K562 (cell line): ENCODE results near the gene PITHD1. TPM values are rescaled to one million over a fixed set of nuclear protein-coding genes. Genes with fewer than 3 reads are reported as not detected.

Experiments used
- ATAC-seq: fragments of 200-7000 bp; cut with Tn5 transposase; 3 replicates; pipeline ENCODE4 v1.9.1; 2020; ENCODE audit warnings: moderate library complexity
- BruUV-seq: library from RNA; stranded (reverse); fragments of 400-500 nt; replicated peaks from 2 replicates; lab custom pipeline; 2021; lab: Mats Ljungman, UMichigan
- CTCF ChIA-PET: fragments of 300-600 bp; formaldehyde crosslinking; extraction: SDS; loops from one replicate; lab custom pipeline; 2021; ENCODE audit warnings: low intra/inter-chr PET ratio; lab: Yijun Ruan, JAX
- POLR2A ChIA-PET: fragments of 300-600, 350-650 bp; sonication (Branson Sonifier 250); formaldehyde crosslinking; extraction: SDS; loops from one replicate; lab custom pipeline; 2021; ENCODE audit warnings: antibody characterized with exemption, inconsistent platforms; lab: Yijun Ruan, JAX
- DNase-seq, 4 experiments: peaks; one replicate each; pipeline versions ENCODE4 v3.0.0 to v3.0.0-alpha.2; 2011 to 2018; ENCODE audit warnings: low spot score in 3 of 4, mixed read lengths in 3 of 4; ENCODE audit errors: extremely low read depth in 1 of 4
- FAIRE-seq: peaks from 2 replicates; lab custom pipeline; 2011; peaks lifted over from hg19 to GRCh38; lab: Jason Lieb, UNC
- H2AFZ ChIP-seq: 2 replicates; pipeline ENCODE4 v1.6.0; 2011; ENCODE audit warnings: low read depth, low read length, control low read depth, inconsistent platforms
- H3K27ac ChIP-seq: fragments of 200-600 bp; 3 replicates; pipeline ENCODE4 v1.8.0; 2011; ENCODE audit warnings: low read depth, mild to moderate bottlenecking, control low read depth, inconsistent platforms, low read length, moderate library complexity, mixed read lengths; ENCODE audit errors: extremely low read depth
- H3K27me3 ChIP-seq, 2 experiments: fragments of 300-600 bp in 1 of 2; 2 replicates in 1 of 2; 3 replicates in 1 of 2; pipeline versions ENCODE4 v1.6.0 to v1.8.0; 2011; ENCODE audit warnings: inconsistent platforms in 2 of 2, low read length in 2 of 2, mild to moderate bottlenecking in 1 of 2, mixed read lengths in 1 of 2, moderate library complexity in 1 of 2; ENCODE audit not compliant: control insufficient read depth in 2 of 2, insufficient read depth in 2 of 2
- H3K36me3 ChIP-seq: fragments of 300-600 bp; 3 replicates; pipeline ENCODE4 v1.8.0; 2011; ENCODE audit warnings: mild to moderate bottlenecking, low read length, inconsistent platforms; ENCODE audit not compliant: control insufficient read depth, insufficient read depth
- H3K4me1 ChIP-seq, 2 experiments: fragments of 200-600 bp in 1 of 2; replicated peaks in 1 of 2; 2 replicates in 1 of 2; 3 replicates in 1 of 2; pipeline versions ENCODE4 v1.5.1 to v1.8.0; 2011; ENCODE audit warnings: inconsistent platforms in 2 of 2, low read length in 2 of 2, mild to moderate bottlenecking in 1 of 2, mixed read lengths in 1 of 2, moderate library complexity in 1 of 2; ENCODE audit not compliant: control insufficient read depth in 2 of 2, insufficient read depth in 2 of 2
- H3K4me2 ChIP-seq: 2 replicates; pipeline ENCODE4 v1.6.1; 2011; ENCODE audit warnings: low read length, control low read depth, inconsistent platforms, mixed read lengths; ENCODE audit not compliant: insufficient read depth
- H3K4me3 ChIP-seq: fragments of 200-600 bp; sonication (generic), shearing (Covaris generic); 2 replicates; pipeline ENCODE4 v1.5.1; 2016; ENCODE audit warnings: control low read depth, inconsistent platforms
- H3K79me2 ChIP-seq: fragments of 200-600 bp; 3 replicates; pipeline ENCODE4 v1.8.0; 2011; ENCODE audit warnings: low read length, inconsistent platforms; ENCODE audit not compliant: control insufficient read depth, insufficient read depth
- H3K9ac ChIP-seq, 2 experiments: 2 replicates each; pipeline versions ENCODE4 v1.6.0 to v1.6.1; 2011; ENCODE audit warnings: low read depth in 2 of 2, low read length in 2 of 2, control low read depth in 1 of 2, inconsistent platforms in 1 of 2, mild to moderate bottlenecking in 1 of 2, mixed read lengths in 1 of 2; ENCODE audit not compliant: insufficient read depth in 1 of 2
- H3K9me1 ChIP-seq: one replicate; pipeline ENCODE4 v1.6.0; 2011; ENCODE audit warnings: inconsistent platforms, mild to moderate bottlenecking, low read length, moderate library complexity; ENCODE audit not compliant: control insufficient read depth, insufficient read depth
- H3K9me3 ChIP-seq: replicated peaks from 2 replicates; pipeline ENCODE4 v1.5.1; 2011; ENCODE audit warnings: low read depth, low read length, inconsistent platforms; ENCODE audit not compliant: control insufficient read depth, insufficient read depth
- H4K20me1 ChIP-seq: replicated peaks from 2 replicates; pipeline ENCODE4 v1.6.1; 2011; ENCODE audit warnings: low read length, inconsistent platforms, mixed read lengths; ENCODE audit not compliant: control insufficient read depth, insufficient read depth
- CC2D1A ChIP-seq: fragments of 450-650 bp; IDR thresholded peaks from 2 replicates; pipeline ENCODE4 v1.6.1; 2017; ENCODE audit warnings: mild to moderate bottlenecking
- KAT7 ChIP-seq: sonication (generic); formaldehyde crosslinking; IDR thresholded peaks from 2 replicates; pipeline ENCODE4 v1.8.0; 2022; ENCODE audit warnings: missing genetic modification reagents, mild to moderate bottlenecking, borderline replicate concordance
- PML ChIP-seq: IDR thresholded peaks from 2 replicates; pipeline ENCODE4 v1.6.1; 2012; ENCODE audit warnings: low read length, inconsistent platforms
- SMC3 ChIP-seq: conservative IDR thresholded peaks from 2 replicates; pipeline ENCODE4 v1.6.1; 2011; ENCODE audit warnings: low read depth, low read length, improper control_type of control experiment; ENCODE audit not compliant: insufficient read depth
- TFAM ChIP-seq: fragments of 250-450 bp; sonication (Bioruptor Pico); conservative IDR thresholded peaks from 2 replicates; pipeline ENCODE4 v1.5.0; 2021; ENCODE audit warnings: mild to moderate bottlenecking, moderate library complexity
- XRCC5 ChIP-seq: fragments of 200-400 bp; formaldehyde crosslinking; IDR thresholded peaks from 2 replicates; pipeline ENCODE4 v1.6.1; 2017; ENCODE audit warnings: low read depth, mild to moderate bottlenecking, low read length
- ZBTB1 ChIP-seq: sonication (generic); formaldehyde crosslinking; IDR thresholded peaks from 2 replicates; pipeline ENCODE4 v1.8.1; 2023; ENCODE audit warnings: missing genetic modification reagents, low read depth, mild to moderate bottlenecking, borderline replicate concordance
- ZFP1 ChIP-seq: fragments of 450-650 bp; formaldehyde crosslinking; IDR thresholded peaks from 2 replicates; pipeline ENCODE4 v1.4.0; 2020; ENCODE audit warnings: mild to moderate bottlenecking, mixed read lengths
- WGBS: fragments of 100-300 bp; shearing (Covaris generic); methylation state at CpG from one replicate; pipeline ENCODE4 v1.1.6; 2016; ENCODE audit warnings: low coverage, mixed read lengths; ENCODE audit not compliant: insufficient coverage; ENCODE audit errors: missing lambda C conversion rate; 5-methylcytosine and 5-hydroxymethylcytosine counted together
- in situ Hi-C: fragments of 300-500 bp; cut with MboI; formaldehyde crosslinking; loops from 4 replicates; pipeline ENCODE4 v1.15.0; 2018; ENCODE audit warnings: inconsistent platforms, mixed read lengths
- intact Hi-C: fragments of 100-400 bp; cut with micrococcal nuclease; formaldehyde crosslinking; loops from 2 replicates; pipeline ENCODE4 v1.14.2; 2022
- polyA plus RNA-seq, 8 experiments: library from polyadenylated mRNA; depleted of rRNA in 4 of 8; stranded (reverse) in 5 of 8; unstranded in 3 of 8; fragments of >200 nt; fragmentation: Nextera tagmentation in 2 of 8; fragmentation: Illumina TruSeq in 1 of 8; extraction: Ambion mirVana in 2 of 8; extraction: Trizol in 1 of 8; gene quantifications; 2 replicates each; pipeline versions ENCODE4 v1.2.1 to v1.2.3, GENCODE V29; 2011 to 2014; ENCODE audit warnings: inconsistent platforms in 1 of 8, missing spikeins in 1 of 8
- total RNA-seq, 7 experiments: library from RNA; depleted of rRNA in 6 of 7; stranded (reverse); fragments of >200 nt in 6 of 7; fragmentation: Illumina TruSeq in 2 of 7; extraction: Trizol in 2 of 7; gene quantifications; 2 replicates each; pipeline versions ENCODE4 v1.2.1 to v1.2.3, GENCODE V29; 2011 to 2021; ENCODE audit warnings: low replicate concordance in 1 of 7
- TF ChIP-seq, protein P1 (sequence below): fragments of 250-450 bp; sonication (Bioruptor Pico); IDR thresholded peaks from 2 replicates; pipeline ENCODE4 v1.8.0; 2021; ENCODE audit warnings: moderate library complexity, mild to moderate bottlenecking, inconsistent platforms
- TF ChIP-seq, protein P2 (sequence below): fragments of 450-650 bp; IDR thresholded peaks from 2 replicates; pipeline ENCODE4 v1.6.1; 2017; ENCODE audit warnings: antibody characterized with exemption, mild to moderate bottlenecking
- TF ChIP-seq, protein P3 (sequence below), 3 experiments: IDR thresholded peaks in 2 of 3; conservative IDR thresholded peaks in 1 of 3; 2 replicates each; pipeline ENCODE4 v1.5.1; 2011 to 2012; ENCODE audit warnings: low read length in 3 of 3, mild to moderate bottlenecking in 3 of 3, control low read depth in 2 of 3, improper control_type of control experiment in 1 of 3, inconsistent platforms in 1 of 3, low read depth in 1 of 3, mixed read lengths in 1 of 3, moderate library complexity in 1 of 3; ENCODE audit not compliant: insufficient read depth in 2 of 3

PITHD1 gene
- total and polyA plus RNA-seq, 9 of the 15 experiments (the other 6 are each of a cell fraction or from before 2014, with no cell fraction given), result 46.5 to 175 (median 149) TPM

DNA sequence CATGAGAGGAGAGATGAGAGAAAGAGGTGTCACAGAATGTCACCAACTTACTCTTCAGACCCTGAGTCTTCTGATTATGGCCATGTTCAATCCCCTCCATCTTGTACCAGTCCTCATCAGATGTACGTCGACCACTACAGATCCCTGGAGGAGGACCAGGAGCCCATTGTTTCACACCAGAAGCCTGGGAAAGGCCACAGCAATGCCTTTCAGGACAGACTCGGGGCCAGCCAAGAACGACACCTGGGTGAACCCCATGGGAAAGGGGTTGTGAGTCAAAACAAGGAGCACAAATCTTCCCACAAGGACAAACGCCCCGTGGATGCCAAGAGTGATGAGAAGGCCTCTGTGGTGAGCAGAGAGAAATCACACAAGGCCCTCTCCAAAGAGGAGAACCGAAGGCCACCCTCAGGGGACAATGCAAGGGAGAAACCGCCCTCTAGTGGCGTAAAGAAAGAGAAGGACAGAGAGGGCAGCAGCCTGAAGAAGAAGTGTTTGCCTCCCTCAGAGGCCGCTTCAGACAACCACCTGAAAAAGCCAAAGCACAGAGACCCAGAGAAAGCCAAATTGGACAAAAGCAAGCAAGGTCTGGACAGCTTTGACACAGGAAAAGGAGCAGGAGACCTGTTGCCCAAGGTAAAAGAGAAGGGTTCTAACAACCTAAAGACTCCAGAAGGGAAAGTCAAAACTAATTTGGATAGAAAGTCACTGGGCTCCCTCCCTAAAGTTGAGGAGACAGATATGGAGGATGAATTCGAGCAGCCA lies 27.0 kb upstream of the PITHD1 start:
- Histone ChIP-seq H3K79me2 (peaks cover 55% of the 10 kb centered on the region), H3K27me3 (no peaks in the 10 kb centered on the region), H3K36me3 (peaks cover 99% of the 10 kb centered on the region), H3K9me1 (no peaks in the 10 kb centered on the region), H3K9me3 (no peaks in the 10 kb centered on the region), H3K4me2 (no peak overlapping the region), H3K9ac (no peak overlapping the region), H3K4me1 (peaks cover 0 to 11% of the 10 kb centered on the region in 2 experiments; a peak in 2 of 5 replicates), H3K27ac (no peak overlapping the region), H3K4me3 (no peak overlapping the region), H2AFZ (no peak overlapping the region), H4K20me1 (peaks cover 30% of the 10 kb centered on the region)
- ATAC-seq (peak; percentile 95), FAIRE-seq (peak; percentile 75), DNase-seq (peak; percentile 63 to 77 (median 70))
- TSS peak; percentile 7 for BruUV-seq
- intact Hi-C loops (loop anchor here (1.0 kb wide), 1 partner anchor 206 kb away; no protein-coding TSS in a partner anchor), in situ Hi-C loops (no loop called here)
- 44% methylated on average over 10 of the region's 11 CpGs for WGBS
- POLR2A ChIA-PET, result interaction anchor here (0.7 to 0.8 kb wide), 4 partner anchors 21 to 341 kb away, joined by 3 to 5 read pairs (median 4); no protein-coding TSS in a partner anchor
- CTCF ChIA-PET, result interaction anchor here (0.5 to 2.0 kb wide), 4 partner anchors 207 to 1132 kb away, joined by 3 to 8 read pairs (median 3); no protein-coding TSS in a partner anchor
- TF ChIP-seq CC2D1A (0 out of 2 replicates have a peak, but pooled peaks have one; percentile 57), SMC3 (peak; percentile 70), KAT7 (0 out of 2 replicates have a peak, but pooled peaks have one; percentile 53), ZFP1 (no peak), PML (0 out of 2 replicates have a peak, but pooled peaks have one; percentile 22), TFAM (CRISPR knock-in tag) (no peak), XRCC5 (peak; percentile 85), ZBTB1 (no peak)
- TF ChIP-seq, protein P1, sequence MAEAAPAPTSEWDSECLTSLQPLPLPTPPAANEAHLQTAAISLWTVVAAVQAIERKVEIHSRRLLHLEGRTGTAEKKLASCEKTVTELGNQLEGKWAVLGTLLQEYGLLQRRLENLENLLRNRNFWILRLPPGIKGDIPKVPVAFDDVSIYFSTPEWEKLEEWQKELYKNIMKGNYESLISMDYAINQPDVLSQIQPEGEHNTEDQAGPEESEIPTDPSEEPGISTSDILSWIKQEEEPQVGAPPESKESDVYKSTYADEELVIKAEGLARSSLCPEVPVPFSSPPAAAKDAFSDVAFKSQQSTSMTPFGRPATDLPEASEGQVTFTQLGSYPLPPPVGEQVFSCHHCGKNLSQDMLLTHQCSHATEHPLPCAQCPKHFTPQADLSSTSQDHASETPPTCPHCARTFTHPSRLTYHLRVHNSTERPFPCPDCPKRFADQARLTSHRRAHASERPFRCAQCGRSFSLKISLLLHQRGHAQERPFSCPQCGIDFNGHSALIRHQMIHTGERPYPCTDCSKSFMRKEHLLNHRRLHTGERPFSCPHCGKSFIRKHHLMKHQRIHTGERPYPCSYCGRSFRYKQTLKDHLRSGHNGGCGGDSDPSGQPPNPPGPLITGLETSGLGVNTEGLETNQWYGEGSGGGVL (CRISPR knock-in tag), result no peak
- TF ChIP-seq, protein P2, sequence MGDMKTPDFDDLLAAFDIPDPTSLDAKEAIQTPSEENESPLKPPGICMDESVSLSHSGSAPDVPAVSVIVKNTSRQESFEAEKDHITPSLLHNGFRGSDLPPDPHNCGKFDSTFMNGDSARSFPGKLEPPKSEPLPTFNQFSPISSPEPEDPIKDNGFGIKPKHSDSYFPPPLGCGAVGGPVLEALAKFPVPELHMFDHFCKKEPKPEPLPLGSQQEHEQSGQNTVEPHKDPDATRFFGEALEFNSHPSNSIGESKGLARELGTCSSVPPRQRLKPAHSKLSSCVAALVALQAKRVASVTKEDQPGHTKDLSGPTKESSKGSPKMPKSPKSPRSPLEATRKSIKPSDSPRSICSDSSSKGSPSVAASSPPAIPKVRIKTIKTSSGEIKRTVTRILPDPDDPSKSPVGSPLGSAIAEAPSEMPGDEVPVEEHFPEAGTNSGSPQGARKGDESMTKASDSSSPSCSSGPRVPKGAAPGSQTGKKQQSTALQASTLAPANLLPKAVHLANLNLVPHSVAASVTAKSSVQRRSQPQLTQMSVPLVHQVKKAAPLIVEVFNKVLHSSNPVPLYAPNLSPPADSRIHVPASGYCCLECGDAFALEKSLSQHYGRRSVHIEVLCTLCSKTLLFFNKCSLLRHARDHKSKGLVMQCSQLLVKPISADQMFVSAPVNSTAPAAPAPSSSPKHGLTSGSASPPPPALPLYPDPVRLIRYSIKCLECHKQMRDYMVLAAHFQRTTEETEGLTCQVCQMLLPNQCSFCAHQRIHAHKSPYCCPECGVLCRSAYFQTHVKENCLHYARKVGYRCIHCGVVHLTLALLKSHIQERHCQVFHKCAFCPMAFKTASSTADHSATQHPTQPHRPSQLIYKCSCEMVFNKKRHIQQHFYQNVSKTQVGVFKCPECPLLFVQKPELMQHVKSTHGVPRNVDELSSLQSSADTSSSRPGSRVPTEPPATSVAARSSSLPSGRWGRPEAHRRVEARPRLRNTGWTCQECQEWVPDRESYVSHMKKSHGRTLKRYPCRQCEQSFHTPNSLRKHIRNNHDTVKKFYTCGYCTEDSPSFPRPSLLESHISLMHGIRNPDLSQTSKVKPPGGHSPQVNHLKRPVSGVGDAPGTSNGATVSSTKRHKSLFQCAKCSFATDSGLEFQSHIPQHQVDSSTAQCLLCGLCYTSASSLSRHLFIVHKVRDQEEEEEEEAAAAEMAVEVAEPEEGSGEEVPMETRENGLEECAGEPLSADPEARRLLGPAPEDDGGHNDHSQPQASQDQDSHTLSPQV, result no peak
- TF ChIP-seq, protein P3, sequence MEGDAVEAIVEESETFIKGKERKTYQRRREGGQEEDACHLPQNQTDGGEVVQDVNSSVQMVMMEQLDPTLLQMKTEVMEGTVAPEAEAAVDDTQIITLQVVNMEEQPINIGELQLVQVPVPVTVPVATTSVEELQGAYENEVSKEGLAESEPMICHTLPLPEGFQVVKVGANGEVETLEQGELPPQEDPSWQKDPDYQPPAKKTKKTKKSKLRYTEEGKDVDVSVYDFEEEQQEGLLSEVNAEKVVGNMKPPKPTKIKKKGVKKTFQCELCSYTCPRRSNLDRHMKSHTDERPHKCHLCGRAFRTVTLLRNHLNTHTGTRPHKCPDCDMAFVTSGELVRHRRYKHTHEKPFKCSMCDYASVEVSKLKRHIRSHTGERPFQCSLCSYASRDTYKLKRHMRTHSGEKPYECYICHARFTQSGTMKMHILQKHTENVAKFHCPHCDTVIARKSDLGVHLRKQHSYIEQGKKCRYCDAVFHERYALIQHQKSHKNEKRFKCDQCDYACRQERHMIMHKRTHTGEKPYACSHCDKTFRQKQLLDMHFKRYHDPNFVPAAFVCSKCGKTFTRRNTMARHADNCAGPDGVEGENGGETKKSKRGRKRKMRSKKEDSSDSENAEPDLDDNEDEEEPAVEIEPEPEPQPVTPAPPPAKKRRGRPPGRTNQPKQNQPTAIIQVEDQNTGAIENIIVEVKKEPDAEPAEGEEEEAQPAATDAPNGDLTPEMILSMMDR (IDR thresholded peaks at IDR 0.05 in 2 of 3, conservative IDR thresholded peaks at IDR 0.05 in 1 of 3; ENCODE audit: insufficient read depth in 2 of 3, low read depth in 1 of 3, low read length in 3 of 3), result peak; percentile 79 to 90 (median 87)
